ENCODE results near the gene KCNMA1. TPM values are rescaled to one million over a fixed set of nuclear protein-coding genes. Genes with fewer than 3 reads are reported as not detected.

KCNMA1 gene
- total RNA-seq, 1 donor from 2014 or later = not detected

DNA sequence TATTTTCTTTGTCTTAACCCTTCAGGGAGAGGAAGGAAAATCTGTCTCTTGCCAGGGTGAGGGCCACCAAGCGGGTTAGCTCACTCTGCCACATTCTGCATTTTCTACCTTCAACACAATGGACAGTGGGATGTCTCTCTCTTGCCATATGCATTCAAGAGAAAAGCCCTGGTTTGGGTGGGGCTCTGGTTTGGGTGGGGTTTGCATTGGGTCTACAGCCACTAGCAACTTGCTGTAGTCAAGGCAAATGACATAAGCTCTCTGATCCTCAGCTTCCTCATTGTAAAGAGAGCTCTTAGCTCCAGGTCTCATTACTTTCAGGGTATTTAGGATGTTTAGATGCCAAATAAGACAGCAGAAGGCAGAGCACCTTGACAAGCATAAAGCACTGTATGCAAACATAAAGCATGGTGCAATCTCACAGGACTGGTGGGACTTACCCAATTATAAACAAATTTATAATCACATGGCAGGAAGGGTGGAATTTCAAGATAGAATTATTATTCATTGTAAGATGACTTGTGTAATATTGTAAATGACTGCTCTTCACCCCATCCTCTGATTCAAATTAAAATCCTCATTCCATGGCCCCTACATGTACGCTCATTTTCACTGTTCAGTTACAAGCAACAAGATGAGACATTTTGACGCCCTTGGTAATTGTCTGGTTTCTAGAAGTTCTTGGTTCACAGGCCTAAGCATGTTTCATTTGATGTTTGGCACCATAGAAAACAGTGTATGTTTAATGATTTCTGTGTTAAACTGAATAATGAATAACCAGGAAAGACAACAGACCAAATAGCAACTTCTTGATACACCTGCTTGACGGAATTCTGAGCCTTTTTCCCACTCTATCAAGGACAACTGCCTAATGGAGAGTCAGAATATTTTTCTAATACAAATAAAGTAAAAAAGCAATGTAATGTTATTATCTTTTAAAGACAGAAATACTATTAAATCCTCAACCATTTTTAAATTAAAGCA, 258.9 kb downstream of the KCNMA1 start:
- H3K36me3 Mint-ChIP-seq (ENCODE audit: low read depth) = no peaks in the 10 kb centered on the region
- DNase-seq = no peak
- intact Hi-C loops (cut with micrococcal nuclease) = no loop called here
- no peaks in the 10 kb centered on the region for H3K4me1 Mint-ChIP-seq
- no peaks in the 10 kb centered on the region for H3K9me3 Mint-ChIP-seq
- no peak overlapping the region for H3K4me3 Mint-ChIP-seq
- no peak overlapping the region for H3K27ac Mint-ChIP-seq
- peaks cover 11% of the 10 kb centered on the region for H3K27me3 Mint-ChIP-seq

DNA sequence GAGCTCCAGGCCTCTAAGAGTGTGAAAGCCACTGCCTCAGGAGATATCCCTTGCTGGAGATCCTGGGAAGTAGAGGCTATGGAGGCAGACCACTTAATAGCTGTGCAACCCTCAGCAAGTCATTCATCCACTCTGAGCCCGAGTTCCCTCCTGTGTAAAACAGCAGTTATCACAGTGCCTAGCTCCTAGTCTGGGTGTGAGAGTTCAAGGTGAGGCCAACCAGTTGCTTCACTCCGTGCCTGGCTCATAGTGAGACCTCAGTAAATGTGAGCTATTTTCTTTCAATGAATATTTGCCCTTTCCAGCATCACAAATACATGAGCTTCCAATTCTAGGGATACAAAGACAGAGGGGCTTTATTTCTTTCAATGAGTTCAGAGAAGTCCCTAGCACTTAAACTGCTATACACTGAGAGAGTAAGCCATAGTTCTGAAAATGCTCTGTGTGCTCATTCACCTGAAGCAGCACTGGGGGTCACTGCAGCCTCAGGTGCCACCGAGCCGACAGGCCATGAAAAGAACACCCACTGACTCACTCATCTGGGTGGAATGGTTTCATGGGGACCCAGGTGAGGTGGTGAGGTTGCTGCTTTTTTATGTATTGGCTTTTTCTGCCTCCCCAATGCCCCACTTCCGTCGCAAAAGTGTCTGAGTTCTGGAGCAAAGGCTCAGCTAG, 259.8 kb downstream of the KCNMA1 start:
- DNase-seq = no peak
- Mint-ChIP-seq H3K27me3 (peaks cover 11% of the 10 kb centered on the region), H3K4me3 (no peak overlapping the region), H3K27ac (no peak overlapping the region), H3K9me3 (no peaks in the 10 kb centered on the region), H3K36me3 (ENCODE audit: low read depth) (no peaks in the 10 kb centered on the region), H3K4me1 (no peaks in the 10 kb centered on the region)
- intact Hi-C loops (cut with micrococcal nuclease) = no loop called here

DNA sequence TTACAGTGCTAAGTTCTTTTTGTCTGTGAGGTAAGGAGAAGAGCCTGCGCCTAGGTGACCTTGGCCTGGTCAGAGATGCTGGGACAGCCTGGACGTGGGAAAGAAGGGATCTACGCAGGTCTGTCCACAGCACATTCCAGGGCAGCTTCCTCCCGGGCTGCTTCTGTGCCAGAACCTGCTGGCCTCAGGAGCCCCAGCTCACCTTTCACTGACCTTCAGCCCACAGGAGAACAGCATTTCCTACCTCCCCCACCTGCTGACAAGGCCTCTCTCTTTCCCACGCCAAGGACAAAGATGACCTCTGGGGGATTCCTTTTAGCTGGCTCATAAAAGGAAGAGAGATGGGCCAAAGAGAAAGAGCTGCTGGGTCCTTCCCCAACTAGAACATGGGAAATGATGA, 260.6 kb downstream of the KCNMA1 start:
- H3K4me3 Mint-ChIP-seq = no peak overlapping the region
- no peaks in the 10 kb centered on the region for H3K9me3 Mint-ChIP-seq
- intact Hi-C loops (cut with micrococcal nuclease) = no loop called here
- H3K27me3 Mint-ChIP-seq = peaks cover 10% of the 10 kb centered on the region
- no peak for DNase-seq
- no peaks in the 10 kb centered on the region for H3K4me1 Mint-ChIP-seq
- no peak overlapping the region for H3K27ac Mint-ChIP-seq
- no peaks in the 10 kb centered on the region for H3K36me3 Mint-ChIP-seq (ENCODE audit: low read depth)

DNA sequence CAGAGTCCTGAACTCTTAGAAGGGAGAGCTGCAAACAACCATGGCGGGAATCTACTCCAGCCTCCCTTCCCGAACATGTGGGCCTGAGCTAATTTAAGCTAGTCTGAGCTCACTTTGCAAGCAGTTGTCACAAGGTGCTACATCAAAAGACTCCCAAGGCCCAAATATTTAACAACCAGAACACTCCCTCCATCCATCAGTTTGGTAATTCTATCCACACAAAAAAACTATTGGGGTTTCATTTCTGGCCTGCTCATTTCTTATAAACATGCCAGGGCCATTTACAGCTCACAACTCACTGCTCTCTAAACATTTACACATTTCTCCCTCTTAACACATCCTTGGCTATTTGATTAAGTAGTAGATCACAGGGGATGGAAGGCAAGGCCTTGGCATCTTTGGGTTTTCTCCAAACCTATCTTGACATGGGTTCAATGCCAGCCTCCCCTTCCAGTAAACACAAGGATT, 263.4 kb downstream of the KCNMA1 start:
- DNase-seq = no peak
- Mint-ChIP-seq H3K4me3 (no peak overlapping the region), H3K27me3 (no peaks in the 10 kb centered on the region), H3K4me1 (no peaks in the 10 kb centered on the region), H3K27ac (no peak overlapping the region), H3K9me3 (peaks cover 5% of the 10 kb centered on the region), H3K36me3 (ENCODE audit: low read depth) (no peaks in the 10 kb centered on the region)
- intact Hi-C loops (cut with micrococcal nuclease) = no loop called here

DNA sequence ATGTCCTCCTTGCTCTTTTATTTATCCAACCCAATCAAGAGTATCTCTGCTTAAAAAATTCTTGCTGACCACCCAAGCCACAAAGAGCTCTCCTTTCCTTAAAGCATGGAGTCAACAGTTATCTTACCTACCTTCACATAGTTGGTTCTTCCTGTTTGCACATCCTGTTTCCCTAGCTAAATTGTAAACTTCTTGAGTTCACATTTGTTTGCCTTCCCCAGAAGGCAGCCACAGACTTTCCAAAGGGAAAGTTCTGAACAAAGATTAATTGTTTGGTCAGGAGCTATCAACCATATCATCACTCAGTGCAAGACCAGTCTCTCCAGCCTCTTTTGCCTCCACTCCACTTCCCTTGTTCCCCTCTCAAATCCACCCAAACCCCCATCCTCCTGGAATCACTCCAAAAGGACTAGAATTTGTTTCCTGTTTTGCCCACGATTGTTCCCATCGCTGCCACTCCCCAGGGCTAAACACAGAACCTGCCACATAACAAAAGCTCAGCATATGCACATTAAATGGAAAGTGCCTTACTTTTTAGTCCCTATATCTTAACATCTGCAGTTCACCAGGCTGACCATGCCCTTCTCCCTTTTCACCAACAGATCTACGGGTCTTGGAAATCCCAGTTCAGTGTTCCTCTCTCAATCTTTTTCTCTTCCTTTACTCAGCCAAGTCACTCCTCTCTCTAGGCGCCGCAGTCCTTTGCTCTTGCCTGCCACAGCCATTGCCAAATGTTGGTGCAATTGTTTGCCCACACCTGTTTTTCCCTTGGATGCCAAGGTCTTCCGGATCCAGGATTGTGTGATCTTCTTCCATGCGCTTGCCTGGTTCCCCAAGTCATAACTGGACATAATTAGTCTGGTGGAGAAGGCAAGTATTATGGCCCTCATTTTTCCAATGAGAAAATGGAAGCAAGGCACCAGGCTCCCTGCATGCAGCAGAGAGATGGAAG, 265.5 kb downstream of the KCNMA1 start:
- Mint-ChIP-seq H3K4me1 (no peaks in the 10 kb centered on the region), H3K4me3 (no peak overlapping the region), H3K36me3 (ENCODE audit: low read depth) (no peaks in the 10 kb centered on the region), H3K27me3 (no peaks in the 10 kb centered on the region), H3K27ac (no peak overlapping the region), H3K9me3 (peaks cover 5% of the 10 kb centered on the region)
- intact Hi-C loops (cut with micrococcal nuclease) = no loop called here
- no peak for DNase-seq

DNA sequence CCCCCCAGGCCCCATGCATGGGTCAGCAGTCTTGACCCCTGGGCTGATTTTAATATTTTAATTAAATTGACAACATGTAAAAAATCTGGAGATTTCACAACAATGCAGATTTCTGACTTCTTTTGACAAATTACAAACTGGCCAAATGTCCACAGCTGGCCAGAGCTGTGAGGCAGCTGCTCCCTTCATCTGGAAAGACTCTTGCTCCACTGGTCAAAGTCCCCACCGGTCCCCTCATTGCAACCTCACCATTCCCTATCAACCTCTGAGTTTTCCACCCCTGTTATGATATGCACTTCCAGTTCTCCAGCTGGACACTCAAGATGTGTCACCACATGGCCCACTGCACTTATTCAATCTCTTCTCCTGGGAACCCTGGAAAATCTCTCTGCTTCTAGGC, 266.2 kb downstream of the KCNMA1 start:
- Mint-ChIP-seq H3K27me3 (no peaks in the 10 kb centered on the region), H3K27ac (no peak overlapping the region), H3K4me1 (no peaks in the 10 kb centered on the region), H3K36me3 (ENCODE audit: low read depth) (no peaks in the 10 kb centered on the region), H3K9me3 (peaks cover 5% of the 10 kb centered on the region), H3K4me3 (no peak overlapping the region)
- no peak for DNase-seq
- intact Hi-C loops (cut with micrococcal nuclease) = no loop called here

DNA sequence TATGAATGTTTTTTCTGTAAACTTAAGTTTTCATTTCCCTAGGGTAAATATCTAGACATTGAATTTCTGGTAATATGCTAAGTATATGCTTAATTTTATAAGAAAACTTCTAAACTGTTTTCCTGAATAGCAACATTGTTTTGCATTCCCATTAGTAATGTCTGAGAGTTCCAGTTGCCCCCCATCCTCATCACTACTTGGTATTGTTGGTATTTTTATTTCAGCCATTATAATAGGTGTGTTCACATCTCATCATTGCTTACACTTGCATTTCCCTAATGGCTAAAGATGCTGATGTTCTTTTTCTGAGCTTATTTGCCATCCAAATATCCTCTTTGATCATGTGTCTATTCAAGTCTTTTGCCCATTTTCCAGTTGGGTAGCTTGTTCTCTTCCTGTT, 269.6 kb downstream of the KCNMA1 start:
- H3K27ac Mint-ChIP-seq = no peak overlapping the region

DNA sequence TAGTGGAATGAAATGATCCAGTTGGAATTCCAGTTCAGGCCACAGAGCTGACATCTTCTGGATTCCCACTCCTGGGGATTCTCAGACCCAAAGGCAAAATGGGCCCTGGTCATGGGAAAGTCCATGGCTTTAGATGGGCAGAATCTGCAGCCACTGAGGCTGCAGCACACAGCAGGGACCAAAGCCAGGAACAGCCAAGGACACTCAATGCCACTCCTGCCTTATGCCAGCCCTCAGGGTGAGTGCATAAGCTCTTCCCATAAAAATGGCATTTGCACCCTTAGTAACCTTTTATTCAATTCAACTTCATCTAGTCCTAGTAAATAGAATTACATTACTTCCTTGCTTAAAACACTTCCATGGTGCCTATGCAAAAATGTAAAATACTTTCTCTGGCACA, 274.4 kb downstream of the KCNMA1 start:
- Mint-ChIP-seq H3K4me3 (no peak overlapping the region), H3K4me1 (no peaks in the 10 kb centered on the region), H3K36me3 (ENCODE audit: low read depth) (no peaks in the 10 kb centered on the region), H3K27me3 (no peaks in the 10 kb centered on the region), H3K27ac (no peak overlapping the region), H3K9me3 (no peaks in the 10 kb centered on the region)
- no peak for DNase-seq
- intact Hi-C loops (cut with micrococcal nuclease) = no loop called here

More for the DNA sequence above, 269.6 kb downstream of the KCNMA1 start:
- H3K9me3 Mint-ChIP-seq = peaks cover 5% of the 10 kb centered on the region
- DNase-seq = no peak
- H3K4me3 Mint-ChIP-seq = no peak overlapping the region
- H3K27me3 Mint-ChIP-seq = no peaks in the 10 kb centered on the region
- intact Hi-C loops (cut with micrococcal nuclease) = no loop called here
- H3K4me1 Mint-ChIP-seq = no peaks in the 10 kb centered on the region
- no peaks in the 10 kb centered on the region for H3K36me3 Mint-ChIP-seq (ENCODE audit: low read depth)

DNA sequence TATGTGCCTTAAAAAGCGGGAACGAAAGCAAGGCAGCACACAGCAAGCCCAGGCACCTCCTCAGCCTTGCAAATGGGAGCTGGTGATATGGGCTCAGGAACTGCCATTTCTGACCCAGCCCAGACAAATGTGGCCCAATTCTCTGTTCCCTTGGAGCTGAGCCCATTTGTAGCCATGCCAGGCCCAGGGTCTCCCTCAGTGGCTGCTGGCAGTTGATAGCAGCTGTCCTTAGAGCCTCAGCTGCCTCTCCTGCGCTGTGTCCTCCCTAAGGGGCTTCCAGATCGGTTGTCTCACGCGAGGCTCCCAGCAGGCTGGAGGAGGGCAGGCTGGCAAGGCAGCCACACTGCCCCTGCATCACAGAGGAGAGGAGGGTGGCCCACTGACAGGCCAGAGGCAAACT, 275.8 kb downstream of the KCNMA1 start:
- Mint-ChIP-seq H3K9me3 (no peaks in the 10 kb centered on the region), H3K27me3 (no peaks in the 10 kb centered on the region), H3K36me3 (ENCODE audit: low read depth) (no peaks in the 10 kb centered on the region), H3K4me1 (no peaks in the 10 kb centered on the region), H3K27ac (no peak overlapping the region), H3K4me3 (no peak overlapping the region)
- intact Hi-C loops (cut with micrococcal nuclease) = no loop called here
- DNase-seq = no peak

DNA sequence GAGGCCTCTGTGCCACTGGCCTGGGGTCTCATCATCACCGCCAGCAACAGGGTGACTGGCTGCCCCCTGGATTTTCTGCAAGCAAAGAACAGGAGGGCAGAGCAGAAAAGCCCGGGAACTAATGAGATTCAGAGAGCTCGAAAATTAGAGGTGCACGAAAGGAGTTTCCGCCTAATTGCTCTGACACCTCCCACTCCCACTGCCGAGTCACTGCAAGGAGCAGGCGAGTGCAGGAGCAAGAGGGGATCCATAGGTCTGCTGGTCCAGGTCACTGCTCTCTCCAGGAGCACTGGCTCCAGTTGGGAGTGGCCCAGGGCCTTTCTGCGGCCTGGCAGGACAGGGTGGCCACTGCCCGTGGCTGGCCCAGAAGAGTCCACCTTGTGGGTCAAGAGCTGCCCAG, 276.2 kb downstream of the KCNMA1 start:
- intact Hi-C loops (cut with micrococcal nuclease) = no loop called here

DNA sequence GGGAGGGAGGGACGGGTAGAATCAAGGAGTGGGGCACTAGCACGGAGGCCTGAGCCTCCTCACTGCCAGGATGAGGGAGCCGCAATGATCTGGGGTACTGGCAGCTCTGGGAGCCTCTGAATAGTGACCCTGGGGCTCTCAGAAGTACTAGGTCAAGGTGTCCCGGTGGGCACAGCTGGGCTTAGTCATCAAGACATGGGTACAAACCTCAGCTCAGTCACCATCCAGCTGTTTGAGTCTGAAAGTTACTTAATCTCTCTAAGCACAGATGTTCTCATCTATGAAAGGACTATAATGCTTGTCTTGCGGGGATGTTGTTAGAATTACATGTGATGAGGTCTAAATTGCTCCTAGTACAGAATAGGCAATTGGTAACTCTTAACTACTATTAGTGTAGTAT, 276.8 kb downstream of the KCNMA1 start:
- H3K27me3 Mint-ChIP-seq = no peaks in the 10 kb centered on the region
- DNase-seq = no peak
- intact Hi-C loops (cut with micrococcal nuclease) = no loop called here
- no peaks in the 10 kb centered on the region for H3K36me3 Mint-ChIP-seq (ENCODE audit: low read depth)
- no peaks in the 10 kb centered on the region for H3K9me3 Mint-ChIP-seq
- H3K4me3 Mint-ChIP-seq = no peak overlapping the region
- no peak overlapping the region for H3K27ac Mint-ChIP-seq
- H3K4me1 Mint-ChIP-seq = no peaks in the 10 kb centered on the region

More for the DNA sequence above, 276.2 kb downstream of the KCNMA1 start:
- Mint-ChIP-seq H3K4me1 (no peaks in the 10 kb centered on the region), H3K27ac (no peak overlapping the region), H3K27me3 (no peaks in the 10 kb centered on the region), H3K4me3 (no peak overlapping the region), H3K36me3 (ENCODE audit: low read depth) (no peaks in the 10 kb centered on the region), H3K9me3 (no peaks in the 10 kb centered on the region)
- DNase-seq = no peak

DNA sequence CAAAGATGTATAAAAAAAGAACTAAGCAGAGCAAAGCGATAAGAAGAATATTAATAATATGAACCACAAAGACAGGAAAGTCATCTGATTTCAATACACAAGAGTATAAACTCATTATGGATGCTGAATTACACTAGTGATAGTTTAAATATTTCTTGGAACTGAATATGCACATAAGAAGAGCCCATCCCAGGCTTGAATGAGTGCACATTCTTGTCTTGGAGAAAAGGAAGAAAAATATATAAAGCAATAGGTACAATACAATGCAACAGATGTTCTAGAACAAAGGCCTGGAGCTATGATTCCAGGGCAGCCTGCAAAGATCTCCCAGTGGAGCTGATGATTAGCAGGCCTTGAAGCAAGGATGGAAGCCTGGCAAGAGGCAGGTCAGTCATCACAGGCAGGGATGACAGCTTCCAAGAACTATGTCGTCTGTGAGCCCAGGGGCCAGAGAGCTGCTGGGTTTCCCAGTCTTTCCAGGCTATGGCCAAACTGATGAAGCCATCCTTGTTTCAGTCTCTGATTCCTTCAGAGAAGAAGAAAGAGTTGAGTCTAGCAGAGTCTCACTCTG, 277.6 kb downstream of the KCNMA1 start:
- Mint-ChIP-seq H3K4me3 (no peak overlapping the region), H3K36me3 (ENCODE audit: low read depth) (no peaks in the 10 kb centered on the region), H3K27ac (no peak overlapping the region), H3K9me3 (no peaks in the 10 kb centered on the region), H3K27me3 (no peaks in the 10 kb centered on the region), H3K4me1 (no peaks in the 10 kb centered on the region)
- intact Hi-C loops (cut with micrococcal nuclease) = no loop called here
- no peak for DNase-seq

DNA sequence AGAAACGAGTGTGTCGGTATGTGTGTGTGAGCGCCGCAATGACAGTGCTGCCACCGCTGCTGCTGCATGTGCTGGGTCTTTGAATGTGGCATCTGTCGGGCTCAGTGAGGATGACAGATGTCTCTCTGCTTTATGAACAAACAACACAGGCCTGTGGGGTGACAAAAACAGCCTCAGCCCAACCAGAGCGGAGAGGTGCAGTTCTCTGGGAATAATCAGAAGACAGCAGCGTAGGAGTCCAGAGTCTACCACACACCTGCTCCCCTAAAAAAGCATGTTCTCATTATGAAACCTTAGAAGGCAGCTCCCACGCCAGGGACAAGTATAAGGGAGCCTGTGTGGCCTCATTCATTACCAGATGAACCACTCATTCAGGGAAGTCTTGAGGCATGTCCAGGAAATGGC, 278.3 kb downstream of the KCNMA1 start:
- no peaks in the 10 kb centered on the region for H3K27me3 Mint-ChIP-seq

More for the DNA sequence above, 278.3 kb downstream of the KCNMA1 start:
- Mint-ChIP-seq H3K4me3 (no peak overlapping the region), H3K9me3 (no peaks in the 10 kb centered on the region), H3K4me1 (no peaks in the 10 kb centered on the region), H3K27ac (no peak overlapping the region), H3K36me3 (ENCODE audit: low read depth) (no peaks in the 10 kb centered on the region)
- DNase-seq = no peak
- intact Hi-C loops (cut with micrococcal nuclease) = no loop called here
